Adrenal gland (tissue), 12 donors: Measurements from ENCODE around the gene DUS2. TPM values are rescaled to one million over a fixed set of nuclear protein-coding genes. Genes with fewer than 3 reads are reported as not detected.
"Not testable (repeated sequence)": the region's sequence is repeated elsewhere in the genome, so short reads cannot be mapped to it uniquely, and the experiment has no call there.

Source experiments
- DNase-seq, 7 donors: peaks; one replicate each; pipeline ENCODE4 v3.0.0-alpha.2; 2019 to 2020
- H3K27ac ChIP-seq, 5 donors: fragments of 200-600 bp; sonication (generic) in 4 of 5; 1 replicate in 3 of 5; 2 replicates in 2 of 5; pipeline versions ENCODE4 v1.5.1 to v1.8.0; 2016 to 2020; ENCODE audit warnings: mild to moderate bottlenecking in 1 of 5
- H3K27me3 ChIP-seq: fragments of 200-600 bp; 2 replicates; pipeline ENCODE4 v1.8.0; 2021
- H3K36me3 ChIP-seq, 2 donors: fragments of 200-600 bp; replicated peaks in 1 of 2; 1 replicate in 1 of 2; 2 replicates in 1 of 2; pipeline versions ENCODE4 v1.5.1 to v1.8.0; 2018 to 2022
- H3K4me1 ChIP-seq, 2 donors: fragments of 200-600 bp; replicated peaks in 1 of 2; 1 replicate in 1 of 2; 2 replicates in 1 of 2; pipeline versions ENCODE4 v1.5.1 to v1.8.0; 2018 to 2021
- H3K4me3 ChIP-seq, 4 donors: fragments of 200-600 bp; sonication (generic) in 3 of 4; one replicate each; pipeline ENCODE4 v1.5.1; 2016 to 2018
- H3K9me3 ChIP-seq, 3 donors: fragments of 200-600 bp; sonication (generic) in 1 of 3; replicated peaks in 1 of 3; 1 replicate in 2 of 3; 2 replicates in 1 of 3; pipeline versions ENCODE4 v1.5.1 to v1.8.0; 2016 to 2021
- CTCF ChIP-seq, 6 experiments: fragments of 450-650 bp in 4 of 6; fragments of 200-600 bp in 2 of 6; sonication (generic) in 1 of 6; IDR thresholded peaks; 1 replicate in 5 of 6; 2 replicates in 1 of 6; pipeline versions ENCODE4 v1.5.1 to v1.8.0; 2016 to 2021; ENCODE audit warnings: antibody characterized with exemption in 6 of 6, mild to moderate bottlenecking in 2 of 6, moderate library complexity in 1 of 6
- POLR2A ChIP-seq, 2 donors: fragments of 450-650 bp; IDR thresholded peaks; one replicate each; pipeline ENCODE4 v1.6.1; 2017; ENCODE audit warnings: antibody characterized with exemption in 2 of 2, mild to moderate bottlenecking in 2 of 2, moderate library complexity in 1 of 2
- WGBS, 4 donors: extraction: QIAGEN DNeasy Blood & Tissue Kit in 2 of 4; methylation state at CpG; one replicate each; pipeline versions ENCODE4 v1.1.5 to v1.1.7; 2013 to 2017; 5-methylcytosine and 5-hydroxymethylcytosine counted together
- intact Hi-C, 2 donors: fragments of 100-400 bp; cut with DNase I; formaldehyde crosslinking; loops; one replicate each; pipeline versions ENCODE4 v1.14.1 to v1.15.0; 2022 to 2023
- polyA plus RNA-seq, 3 donors: library from polyadenylated mRNA; stranded (reverse); fragments of 200-250 nt in 2 of 3; fragments of 350-450 nt in 1 of 3; fragmentation: Illumina TruSeq in 1 of 3; extraction: RNeasy Lipid Tissue Mini Kit (QIAGEN cat#74804) in 1 of 3; gene quantifications; one replicate each; pipeline ENCODE4 v1.2.3, GENCODE V29; 2013 to 2014
- total RNA-seq, 9 donors: library from RNA; depleted of rRNA in 4 of 9; stranded (reverse); fragments of >200 nt in 4 of 9; fragments of 120-200 nt in 1 of 9; fragmentation: NEBNext Ultra II Directional in 1 of 9; extraction: Animal tissue kit (Norgen Biotek cat#: 25700) in 1 of 9; gene quantifications; one replicate each; pipeline versions ENCODE4 v1.1.0 to v1.2.4, GENCODE V29; 2013 to 2023
- donor health status: healthy with polysubstance abuse.
- donor health status: Bipolar disorder and iron deficiency.
- donor health status: DM: yes; HTN: yes; CAD: no.
- donor health status: DM: no; HTN: no; CAD: no.
- donor health status: DM: no; HTN: no; CAD: no.
- donor health status: DM: yes; HTN: yes; CAD: no.

DUS2 gene
- total and polyA plus RNA-seq, 12 donors: 6.3 to 25.3 (median 12.7) TPM

GRCh38 chr16:67998779-67999688, 24.1 kb upstream of the DUS2 start, which contains the start of gene DPEP2:
Gene DPEP2 (minus strand): TSS chr16:67999484. CDS start chr16:67993212, 6,272 bp downstream.
- not testable (repeated sequence) for H3K27me3 ChIP-seq, H3K9me3 ChIP-seq, H3K36me3 ChIP-seq, H3K4me3 ChIP-seq, H3K4me1 ChIP-seq
- DNase-seq: peak in 2 of 7 donors; percentile 16 to 43
- H3K27ac ChIP-seq: peak within 1 kb of the TSS in 2 of 5 donors; percentile 47 to 61
- intact Hi-C loops: loop anchor here in 1 of 2 donors (10.0 kb wide), 1 partner anchor 46 kb away; no protein-coding TSS in a partner anchor
- 63 to 76% (median 69%) methylated on average over 17 to 18 of the region's 18 CpGs for WGBS, 4 donors

- intact Hi-C loops: loop anchor here in 1 of 2 donors (10.0 kb wide), 1 partner anchor 45 kb away; no protein-coding TSS in a partner anchor
- no peak for TF ChIP-seq CTCF (IDR thresholded peaks at IDR 0.05)
- TF ChIP-seq POLR2A (IDR thresholded peaks at IDR 0.05): no peak
- Histone ChIP-seq H3K36me3 (no peaks in the 10 kb centered on the region), H3K27ac (peak overlapping the region in 2 of 5 donors; percentile 47 to 61), H3K9me3 (no peaks in the 10 kb centered on the region), H3K27me3 (no peaks in the 10 kb centered on the region), H3K4me1 (no peaks in the 10 kb centered on the region), H3K4me3 (no peak overlapping the region)
- no peak for DNase-seq
- 60 to 86% (median 66%) methylated on average over 2 of the region's 2 CpGs for WGBS, 4 donors
Observed at GRCh38 chr16:67999985-68000384, 23.1 kb upstream of the DUS2 start.

- DNase-seq: no peak
- WGBS, 4 donors: 43 to 49% (median 46%) methylated on average over 3 of the region's 3 CpGs
- Histone ChIP-seq H3K4me3 (no peak overlapping the region), H3K4me1 (no peaks in the 10 kb centered on the region), H3K27ac (peak overlapping the region in 2 of 5 donors; percentile 47 to 61), H3K27me3 (no peaks in the 10 kb centered on the region), H3K9me3 (no peaks in the 10 kb centered on the region), H3K36me3 (no peaks in the 10 kb centered on the region)
- TF ChIP-seq CTCF (IDR thresholded peaks at IDR 0.05) (no peak), POLR2A (IDR thresholded peaks at IDR 0.05) (no peak)
- intact Hi-C loops: no loop called here
Observed at GRCh38 chr16:68000450-68000849, 22.6 kb upstream of the DUS2 start.

- Histone ChIP-seq H3K36me3 (no peaks in the 10 kb centered on the region), H3K4me3 (no peak overlapping the region), H3K9me3 (no peaks in the 10 kb centered on the region), H3K4me1 (no peaks in the 10 kb centered on the region), H3K27ac (no peak overlapping the region), H3K27me3 (no peaks in the 10 kb centered on the region)
- intact Hi-C loops: no loop called here
- TF ChIP-seq POLR2A (IDR thresholded peaks at IDR 0.05): no peak
- no peak for DNase-seq
- 66 to 82% (median 79%) methylated on average over 4 of the region's 4 CpGs for WGBS, 4 donors
Observed at GRCh38 chr16:68003031-68003430, 20.1 kb upstream of the DUS2 start.

- intact Hi-C loops: no loop called here
- H3K27me3 ChIP-seq: no peaks in the 10 kb centered on the region
- H3K4me1 ChIP-seq: no peaks in the 10 kb centered on the region
- no peak for DNase-seq
- no peak overlapping the region for H3K4me3 ChIP-seq
- H3K27ac ChIP-seq: peak overlapping the region in 3 of 5 donors; percentile 8 to 70 (median 64)
- no peak for TF ChIP-seq POLR2A (IDR thresholded peaks at IDR 0.05)
- TF ChIP-seq CTCF (IDR thresholded peaks at IDR 0.05): no peak
- no peaks in the 10 kb centered on the region for H3K36me3 ChIP-seq
- H3K9me3 ChIP-seq: no peaks in the 10 kb centered on the region
- 80 to 92% (median 91%) methylated on average over 9 of the region's 9 CpGs for WGBS, 4 donors
Observed at GRCh38 chr16:68005211-68005610, 17.9 kb upstream of the DUS2 start.
